ENCODE data around the gene ABTB2. TPM values are rescaled to one million over a fixed set of nuclear protein-coding genes. Genes with fewer than 3 reads are reported as not detected.
A peak's percentile ranks its signal among the peaks of the same experiment; 100 is the strongest.

The ABTB2 gene
- total RNA-seq, 1 donor from 2014 or later = 73.0 TPM

DNA sequence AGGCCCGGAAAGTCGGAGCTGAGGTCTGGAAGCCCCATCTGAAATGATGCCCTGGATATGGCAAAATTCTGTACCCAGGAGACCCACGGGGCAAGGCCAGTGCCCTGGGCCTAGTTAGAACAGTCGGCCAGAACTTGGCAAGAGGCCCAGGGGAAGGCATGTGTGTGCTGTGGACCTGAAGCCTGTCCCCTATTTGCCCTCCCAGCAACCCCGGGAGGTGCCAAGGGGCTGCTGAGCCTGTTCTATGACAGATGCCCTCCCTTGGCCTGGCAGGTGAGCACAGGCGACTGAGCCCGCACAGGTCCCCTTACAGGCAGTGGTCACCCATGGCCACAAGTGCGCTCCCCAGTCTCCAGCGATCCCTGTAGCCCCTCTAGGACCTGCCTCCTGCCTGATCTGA lies 200.6 kb downstream of the ABTB2 start:
- TF ChIP-seq, protein P1, sequence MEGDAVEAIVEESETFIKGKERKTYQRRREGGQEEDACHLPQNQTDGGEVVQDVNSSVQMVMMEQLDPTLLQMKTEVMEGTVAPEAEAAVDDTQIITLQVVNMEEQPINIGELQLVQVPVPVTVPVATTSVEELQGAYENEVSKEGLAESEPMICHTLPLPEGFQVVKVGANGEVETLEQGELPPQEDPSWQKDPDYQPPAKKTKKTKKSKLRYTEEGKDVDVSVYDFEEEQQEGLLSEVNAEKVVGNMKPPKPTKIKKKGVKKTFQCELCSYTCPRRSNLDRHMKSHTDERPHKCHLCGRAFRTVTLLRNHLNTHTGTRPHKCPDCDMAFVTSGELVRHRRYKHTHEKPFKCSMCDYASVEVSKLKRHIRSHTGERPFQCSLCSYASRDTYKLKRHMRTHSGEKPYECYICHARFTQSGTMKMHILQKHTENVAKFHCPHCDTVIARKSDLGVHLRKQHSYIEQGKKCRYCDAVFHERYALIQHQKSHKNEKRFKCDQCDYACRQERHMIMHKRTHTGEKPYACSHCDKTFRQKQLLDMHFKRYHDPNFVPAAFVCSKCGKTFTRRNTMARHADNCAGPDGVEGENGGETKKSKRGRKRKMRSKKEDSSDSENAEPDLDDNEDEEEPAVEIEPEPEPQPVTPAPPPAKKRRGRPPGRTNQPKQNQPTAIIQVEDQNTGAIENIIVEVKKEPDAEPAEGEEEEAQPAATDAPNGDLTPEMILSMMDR (IDR thresholded peaks at IDR 0.05) = no peak
- DNase-seq (no peak), ATAC-seq (ENCODE audit: low read depth) (no peak)
- H3K36me3 Mint-ChIP-seq (ENCODE audit: low read depth) = peaks cover 73% of the 10 kb centered on the region
- ChIA-PET CTCF (no interaction called here), POLR2A (no interaction called here)
- H3K4me3 Mint-ChIP-seq = no peak overlapping the region
- intact Hi-C loops (cut with micrococcal nuclease) = no loop called here
- H3K4me1 Mint-ChIP-seq = peaks cover 31% of the 10 kb centered on the region
- H3K9me3 Mint-ChIP-seq = no peaks in the 10 kb centered on the region
- no peaks in the 10 kb centered on the region for H3K27me3 Mint-ChIP-seq
- H3K27ac Mint-ChIP-seq = no peak overlapping the region

DNA sequence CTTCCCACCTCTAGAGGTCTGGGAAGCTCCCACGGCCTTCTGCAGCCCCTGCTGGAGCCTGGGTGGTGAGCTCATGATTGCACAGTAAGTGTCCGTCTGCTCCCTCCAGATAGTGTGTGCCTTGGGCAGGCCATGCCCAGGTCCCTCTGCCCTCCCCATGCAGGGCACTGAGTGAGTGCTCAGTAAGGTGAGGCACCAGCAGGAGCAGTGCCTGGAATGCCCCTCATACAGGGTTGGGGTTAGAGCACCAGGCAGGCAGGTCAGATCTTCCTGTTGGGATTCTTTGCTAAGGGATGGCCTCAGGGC lies 202.1 kb downstream of the ABTB2 start:
- Mint-ChIP-seq H3K4me3 (no peak overlapping the region), H3K9me3 (no peaks in the 10 kb centered on the region), H3K27me3 (no peaks in the 10 kb centered on the region), H3K36me3 (ENCODE audit: low read depth) (peaks cover 73% of the 10 kb centered on the region), H3K4me1 (peaks cover 29% of the 10 kb centered on the region), H3K27ac (no peak overlapping the region)
- no peak for ATAC-seq (ENCODE audit: low read depth)
- TF ChIP-seq, protein P1 (IDR thresholded peaks at IDR 0.05) = no peak
- CTCF ChIA-PET = no interaction called here
- POLR2A ChIA-PET = no interaction called here
- intact Hi-C loops (cut with micrococcal nuclease) = no loop called here
- no peak for DNase-seq

DNA sequence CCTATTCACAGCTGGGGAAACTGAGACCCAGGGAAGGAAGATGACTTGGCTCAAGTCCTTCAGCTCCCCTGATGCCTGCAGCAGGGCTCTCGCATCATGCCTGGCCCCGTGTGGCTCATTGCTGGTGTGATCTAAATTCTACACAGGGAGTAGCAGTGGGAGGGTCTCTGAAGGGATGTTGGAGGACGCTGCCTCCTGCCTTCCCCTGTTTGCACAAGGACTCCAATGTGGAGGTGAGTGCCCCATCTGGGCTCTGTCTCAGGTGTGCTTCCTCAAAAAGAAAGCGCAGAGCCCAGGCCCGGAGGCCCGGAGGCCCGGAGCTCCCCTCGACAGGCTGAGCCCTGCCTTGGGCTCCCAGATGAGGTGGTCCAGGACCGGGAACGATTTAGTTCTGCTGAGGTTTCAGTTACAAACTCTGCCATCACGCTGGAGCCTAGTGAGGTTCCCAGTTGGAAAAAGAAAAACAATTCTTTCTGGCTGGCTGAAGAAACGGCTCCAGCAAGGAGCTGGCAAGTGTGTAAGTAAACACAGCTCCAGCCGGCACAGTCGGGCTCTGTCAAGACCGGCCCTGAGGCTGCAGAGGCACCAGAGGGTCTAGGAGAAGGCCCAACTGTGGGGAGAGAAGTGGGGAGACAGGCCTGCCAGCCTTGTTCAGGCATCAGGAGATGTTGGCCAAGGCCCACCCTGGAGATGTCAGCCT lies 202.6 kb downstream of the ABTB2 start:
- POLR2A ChIA-PET = interaction anchor here (1.3 kb wide), 1 partner anchor 10 kb away, joined by 3 read pairs; no protein-coding TSS in a partner anchor
- Mint-ChIP-seq H3K4me3 (no peak overlapping the region), H3K27me3 (no peaks in the 10 kb centered on the region), H3K36me3 (ENCODE audit: low read depth) (peaks cover 75% of the 10 kb centered on the region), H3K9me3 (no peaks in the 10 kb centered on the region), H3K4me1 (peaks cover 29% of the 10 kb centered on the region), H3K27ac (peak overlapping the region; percentile 30)
- CTCF ChIA-PET = no interaction called here
- TF ChIP-seq, protein P1 (IDR thresholded peaks at IDR 0.05) = no peak
- intact Hi-C loops (cut with micrococcal nuclease) = no loop called here
- ATAC-seq (ENCODE audit: low read depth) (no peak), DNase-seq (no peak)

DNA sequence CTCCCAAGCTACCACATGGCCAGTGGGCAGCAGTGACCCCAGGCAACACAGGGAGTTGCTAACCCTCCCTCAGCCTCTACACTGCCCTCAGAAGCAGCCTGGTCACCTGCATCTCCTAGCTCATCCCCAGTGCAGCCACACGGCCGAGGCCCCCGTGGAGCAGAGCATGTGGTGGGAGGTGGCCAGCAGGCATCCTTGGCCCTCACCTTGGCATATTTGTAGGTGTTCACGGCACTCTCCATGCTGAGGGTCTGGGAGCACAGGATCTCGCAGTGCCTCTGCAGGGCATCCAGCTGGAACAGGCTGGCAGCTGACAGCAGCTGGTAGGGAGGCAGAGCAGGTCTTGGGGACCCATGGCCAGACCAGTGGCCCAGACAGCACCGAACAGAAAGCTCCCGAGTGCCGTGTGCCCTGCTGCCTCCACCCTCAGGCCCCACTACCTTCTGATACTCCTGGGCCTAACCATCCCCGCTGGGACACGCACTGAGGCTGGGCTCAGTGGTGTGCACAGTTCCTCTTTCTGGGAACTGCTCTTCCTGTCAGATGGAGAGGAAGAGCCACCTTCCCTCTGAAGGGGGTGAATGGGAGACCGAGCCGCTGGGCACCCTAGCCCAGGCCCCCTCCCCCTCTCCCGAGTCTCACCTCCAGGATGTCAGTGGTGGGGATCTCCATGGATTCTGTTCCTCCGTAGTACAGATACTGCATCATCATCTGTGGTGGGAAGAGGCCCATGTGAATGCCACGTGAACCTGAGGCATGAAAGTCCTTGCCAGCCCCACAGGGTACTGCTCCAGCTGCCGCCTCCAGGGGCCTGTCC lies 203.5 kb downstream of the ABTB2 start:
- Mint-ChIP-seq H3K27ac (peak overlapping the region; percentile 41), H3K4me3 (peak overlapping the region; percentile 19), H3K27me3 (no peaks in the 10 kb centered on the region), H3K9me3 (no peaks in the 10 kb centered on the region), H3K4me1 (peaks cover 26% of the 10 kb centered on the region), H3K36me3 (ENCODE audit: low read depth) (peaks cover 74% of the 10 kb centered on the region)
- DNase-seq (no peak), ATAC-seq (ENCODE audit: low read depth) (peak; percentile 89)
- CTCF ChIA-PET = interaction anchor here (0.9 to 1.4 kb wide), 2 partner anchors 20 to 204 kb away, joined by 3 to 4 read pairs; partner anchors contain the start of gene ABTB2
- POLR2A ChIA-PET = interaction anchor here (0.6 to 1.3 kb wide), 3 partner anchors 11 to 94 kb away, joined by 3 to 8 read pairs (median 3); no protein-coding TSS in a partner anchor
- TF ChIP-seq, protein P1 (IDR thresholded peaks at IDR 0.05) = no peak
- intact Hi-C loops (cut with micrococcal nuclease) = loop anchor here (1.0 kb wide), 1 partner anchor 205 kb away; no protein-coding TSS in a partner anchor

Measured in activated B cell treated with CpG ODN at 0.5 μM for 24 hours (primary cell).